HG02798 (cell line): ENCODE results near the gene LAMB4.
A peak's percentile ranks its signal among the peaks of the same experiment; 100 is the strongest.

ENCODE experiments used
- ATAC-seq: cut with Tn5 transposase; IDR thresholded peaks from one replicate; pipeline ENCODE4 v1.9.1; 2021; ENCODE audit warnings: mild to moderate bottlenecking; ENCODE audit not compliant: unreplicated experiment, poor library complexity

Gene LAMB4

GRCh38 chr7:108142675-108143259 is 12.6 kb upstream of the LAMB4 start:
- ATAC-seq: no peak

- ATAC-seq: no peak
Measured at GRCh38 chr7:108142180-108142579, 12.0 kb upstream of the LAMB4 start.

GRCh38 chr7:108140671-108141070 is 10.5 kb upstream of the LAMB4 start:
- ATAC-seq: no peak

GRCh38 chr7:108138911-108139310 is 8.8 kb upstream of the LAMB4 start:
- ATAC-seq: no peak

- no peak for ATAC-seq
Measured at GRCh38 chr7:108137993-108138392, 7.8 kb upstream of the LAMB4 start.

GRCh38 chr7:108137040-108137439 is 6.9 kb upstream of the LAMB4 start:
- ATAC-seq: no peak

- peak; percentile 24 for ATAC-seq
Measured at GRCh38 chr7:108136191-108136688, 6.1 kb upstream of the LAMB4 start.

- ATAC-seq: peak; percentile 98
Measured at GRCh38 chr7:108135446-108136190, 5.5 kb upstream of the LAMB4 start.

- ATAC-seq: no peak
Measured at GRCh38 chr7:108134486-108134885, 4.3 kb upstream of the LAMB4 start.

- no peak for ATAC-seq
Measured at GRCh38 chr7:108132551-108133265, 2.5 kb upstream of the LAMB4 start.

- ATAC-seq: no peak
Measured at GRCh38 chr7:108129018-108129965, 869 bp downstream of the LAMB4 start.

GRCh38 chr7:108128514-108128913 is 1.6 kb downstream of the LAMB4 start:
- ATAC-seq: no peak

- no peak for ATAC-seq
Measured at GRCh38 chr7:108127461-108127860, 2.7 kb downstream of the LAMB4 start.

- no peak for ATAC-seq
Measured at GRCh38 chr7:108124820-108125219, 5.3 kb downstream of the LAMB4 start.

GRCh38 chr7:108122181-108122580 is 8.0 kb downstream of the LAMB4 start:
- ATAC-seq: no peak

- ATAC-seq: no peak
Measured at GRCh38 chr7:108120933-108121332, 9.2 kb downstream of the LAMB4 start.

GRCh38 chr7:108120196-108120595 is 10.0 kb downstream of the LAMB4 start:
- no peak for ATAC-seq

GRCh38 chr7:108118959-108119358 is 11.2 kb downstream of the LAMB4 start:
- no peak for ATAC-seq

GRCh38 chr7:108114117-108114841 is 15.9 kb downstream of the LAMB4 start:
- peak; percentile 78 for ATAC-seq

- no peak for ATAC-seq
Measured at GRCh38 chr7:108112683-108113082, 17.5 kb downstream of the LAMB4 start.
